Measurements from ENCODE around the gene PROX1.

PROX1 gene

GRCh38 chr1:214017191-214017982 lies 29.6 kb downstream of the PROX1 start:
- Histone ChIP-seq H3K27ac (ENCODE audit: low read length) (no peak overlapping the region), H3K4me1 (ENCODE audit: control insufficient read depth, low read depth, low read length) (peaks cover 13% of the 10 kb centered on the region), H3K9ac (ENCODE audit: low read length) (no peak overlapping the region), H3K27me3 (ENCODE audit: control insufficient read depth, insufficient read depth, low read length) (no peaks in the 10 kb centered on the region), H3K36me3 (ENCODE audit: control insufficient read depth, low read depth, low read length) (no peaks in the 10 kb centered on the region), H3K4me3 (ENCODE audit: low read length) (no peak overlapping the region), H3K9me3 (ENCODE audit: control insufficient read depth, low read depth, low read length) (no peaks in the 10 kb centered on the region)

- Histone ChIP-seq H3K9ac (ENCODE audit: low read length) (no peak overlapping the region), H3K4me3 (ENCODE audit: low read length) (no peak overlapping the region), H3K27ac (ENCODE audit: low read length) (no peak overlapping the region), H3K27me3 (ENCODE audit: control insufficient read depth, insufficient read depth, low read length) (no peaks in the 10 kb centered on the region), H3K36me3 (ENCODE audit: control insufficient read depth, low read depth, low read length) (no peaks in the 10 kb centered on the region), H3K9me3 (ENCODE audit: control insufficient read depth, low read depth, low read length) (no peaks in the 10 kb centered on the region), H3K4me1 (ENCODE audit: control insufficient read depth, low read depth, low read length) (peaks cover 13% of the 10 kb centered on the region)
These were observed 30.9 kb downstream of the PROX1 start for GRCh38 chr1:214018386-214019268.

GRCh38 chr1:214019499-214019898 lies 31.7 kb downstream of the PROX1 start:
- no peak overlapping the region for H3K9ac ChIP-seq (ENCODE audit: low read length)
- H3K4me1 ChIP-seq (ENCODE audit: control insufficient read depth, low read depth, low read length): peaks cover 13% of the 10 kb centered on the region
- no peaks in the 10 kb centered on the region for H3K27me3 ChIP-seq (ENCODE audit: control insufficient read depth, insufficient read depth, low read length)
- H3K27ac ChIP-seq (ENCODE audit: low read length): no peak overlapping the region
- H3K9me3 ChIP-seq (ENCODE audit: control insufficient read depth, low read depth, low read length): no peaks in the 10 kb centered on the region
- H3K36me3 ChIP-seq (ENCODE audit: control insufficient read depth, low read depth, low read length): no peaks in the 10 kb centered on the region
- H3K4me3 ChIP-seq (ENCODE audit: low read length): no peak overlapping the region

GRCh38 chr1:214021321-214021720 lies 33.5 kb downstream of the PROX1 start:
- Histone ChIP-seq H3K4me1 (ENCODE audit: control insufficient read depth, low read depth, low read length) (peaks cover 7% of the 10 kb centered on the region), H3K27ac (ENCODE audit: low read length) (no peak overlapping the region), H3K9me3 (ENCODE audit: control insufficient read depth, low read depth, low read length) (no peaks in the 10 kb centered on the region), H3K4me3 (ENCODE audit: low read length) (no peak overlapping the region), H3K9ac (ENCODE audit: low read length) (no peak overlapping the region), H3K27me3 (ENCODE audit: control insufficient read depth, insufficient read depth, low read length) (no peaks in the 10 kb centered on the region), H3K36me3 (ENCODE audit: control insufficient read depth, low read depth, low read length) (no peaks in the 10 kb centered on the region)

- H3K4me3 ChIP-seq (ENCODE audit: low read length): no peak overlapping the region
- peaks cover 8% of the 10 kb centered on the region for H3K4me1 ChIP-seq (ENCODE audit: control insufficient read depth, low read depth, low read length)
- H3K27ac ChIP-seq (ENCODE audit: low read length): no peak overlapping the region
- H3K9ac ChIP-seq (ENCODE audit: low read length): no peak overlapping the region
- no peaks in the 10 kb centered on the region for H3K27me3 ChIP-seq (ENCODE audit: control insufficient read depth, insufficient read depth, low read length)
- H3K9me3 ChIP-seq (ENCODE audit: control insufficient read depth, low read depth, low read length): no peaks in the 10 kb centered on the region
- no peaks in the 10 kb centered on the region for H3K36me3 ChIP-seq (ENCODE audit: control insufficient read depth, low read depth, low read length)
These were observed 34.5 kb downstream of the PROX1 start for GRCh38 chr1:214022229-214022791.

GRCh38 chr1:214022810-214023425 lies 35.1 kb downstream of the PROX1 start:
- Histone ChIP-seq H3K36me3 (ENCODE audit: control insufficient read depth, low read depth, low read length) (no peaks in the 10 kb centered on the region), H3K9ac (ENCODE audit: low read length) (no peak overlapping the region), H3K27ac (ENCODE audit: low read length) (no peak overlapping the region), H3K4me1 (ENCODE audit: control insufficient read depth, low read depth, low read length) (peaks cover 14% of the 10 kb centered on the region), H3K27me3 (ENCODE audit: control insufficient read depth, insufficient read depth, low read length) (no peaks in the 10 kb centered on the region), H3K4me3 (ENCODE audit: low read length) (no peak overlapping the region), H3K9me3 (ENCODE audit: control insufficient read depth, low read depth, low read length) (no peaks in the 10 kb centered on the region)

- Histone ChIP-seq H3K4me1 (ENCODE audit: control insufficient read depth, low read depth, low read length) (peaks cover 55% of the 10 kb centered on the region), H3K36me3 (ENCODE audit: control insufficient read depth, low read depth, low read length) (no peaks in the 10 kb centered on the region), H3K27ac (ENCODE audit: low read length) (no peak overlapping the region), H3K9me3 (ENCODE audit: control insufficient read depth, low read depth, low read length) (no peaks in the 10 kb centered on the region), H3K27me3 (ENCODE audit: control insufficient read depth, insufficient read depth, low read length) (peaks cover 14% of the 10 kb centered on the region), H3K9ac (ENCODE audit: low read length) (no peak overlapping the region), H3K4me3 (ENCODE audit: low read length) (peak overlapping the region; percentile 8)
These were observed 39.2 kb downstream of the PROX1 start for GRCh38 chr1:214026985-214027384.

GRCh38 chr1:214027498-214027897 lies 39.7 kb downstream of the PROX1 start:
- Histone ChIP-seq H3K36me3 (ENCODE audit: control insufficient read depth, low read depth, low read length) (no peaks in the 10 kb centered on the region), H3K27ac (ENCODE audit: low read length) (no peak overlapping the region), H3K27me3 (ENCODE audit: control insufficient read depth, insufficient read depth, low read length) (peaks cover 14% of the 10 kb centered on the region), H3K9ac (ENCODE audit: low read length) (peak overlapping the region; percentile 4), H3K9me3 (ENCODE audit: control insufficient read depth, low read depth, low read length) (no peaks in the 10 kb centered on the region), H3K4me3 (ENCODE audit: low read length) (peak overlapping the region; percentile 8), H3K4me1 (ENCODE audit: control insufficient read depth, low read depth, low read length) (peaks cover 55% of the 10 kb centered on the region)

GRCh38 chr1:214028095-214028494 lies 40.3 kb downstream of the PROX1 start:
- Histone ChIP-seq H3K4me1 (ENCODE audit: control insufficient read depth, low read depth, low read length) (peaks cover 55% of the 10 kb centered on the region), H3K9me3 (ENCODE audit: control insufficient read depth, low read depth, low read length) (no peaks in the 10 kb centered on the region), H3K27me3 (ENCODE audit: control insufficient read depth, insufficient read depth, low read length) (peaks cover 14% of the 10 kb centered on the region), H3K9ac (ENCODE audit: low read length) (peak overlapping the region; percentile 4), H3K27ac (ENCODE audit: low read length) (no peak overlapping the region), H3K36me3 (ENCODE audit: control insufficient read depth, low read depth, low read length) (no peaks in the 10 kb centered on the region), H3K4me3 (ENCODE audit: low read length) (no peak overlapping the region)

- Histone ChIP-seq H3K9me3 (ENCODE audit: control insufficient read depth, low read depth, low read length) (no peaks in the 10 kb centered on the region), H3K9ac (ENCODE audit: low read length) (no peak overlapping the region), H3K4me1 (ENCODE audit: control insufficient read depth, low read depth, low read length) (peaks cover 55% of the 10 kb centered on the region), H3K27ac (ENCODE audit: low read length) (no peak overlapping the region), H3K27me3 (ENCODE audit: control insufficient read depth, insufficient read depth, low read length) (peaks cover 14% of the 10 kb centered on the region), H3K4me3 (ENCODE audit: low read length) (no peak overlapping the region), H3K36me3 (ENCODE audit: control insufficient read depth, low read depth, low read length) (no peaks in the 10 kb centered on the region)
These were observed 41.1 kb downstream of the PROX1 start for GRCh38 chr1:214028649-214029406.

GRCh38 chr1:214029796-214030195 lies 42.0 kb downstream of the PROX1 start:
- no peaks in the 10 kb centered on the region for H3K36me3 ChIP-seq (ENCODE audit: control insufficient read depth, low read depth, low read length)
- no peaks in the 10 kb centered on the region for H3K9me3 ChIP-seq (ENCODE audit: control insufficient read depth, low read depth, low read length)
- peaks cover 14% of the 10 kb centered on the region for H3K27me3 ChIP-seq (ENCODE audit: control insufficient read depth, insufficient read depth, low read length)
- no peak overlapping the region for H3K9ac ChIP-seq (ENCODE audit: low read length)
- no peak overlapping the region for H3K4me3 ChIP-seq (ENCODE audit: low read length)
- H3K27ac ChIP-seq (ENCODE audit: low read length): no peak overlapping the region
- peaks cover 55% of the 10 kb centered on the region for H3K4me1 ChIP-seq (ENCODE audit: control insufficient read depth, low read depth, low read length)
